CD4-positive, alpha-beta T cell treated with Interleukin-6 at 100 ng/mL for 8 hours (primary cell): ENCODE measurements around the gene ARID1A.

Source experiments
- DNase-seq: peaks from one replicate; pipeline ENCODE4 v3.0.0-alpha.2; 2020; ENCODE audit warnings: mixed read lengths, low spot score

ARID1A gene

DNA sequence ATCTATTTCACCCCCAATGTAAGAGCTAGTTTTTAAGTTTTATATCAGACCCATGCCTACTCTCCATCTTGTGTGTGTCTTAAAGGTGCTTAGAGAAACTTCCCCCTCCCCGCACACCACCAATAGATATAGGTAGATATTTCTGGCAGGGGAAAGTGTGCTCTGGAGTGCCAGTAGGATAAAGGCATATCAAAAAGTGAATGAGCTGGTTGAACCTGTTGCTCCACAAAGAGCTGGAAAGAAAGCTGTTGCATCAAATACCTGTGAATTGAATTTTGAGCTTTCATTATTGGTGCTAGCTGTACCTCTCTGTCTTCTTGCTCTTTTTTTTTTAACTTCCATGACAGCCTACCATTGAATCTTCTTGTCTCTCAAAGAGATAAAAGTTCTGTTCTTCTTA lies 32.8 kb downstream of the ARID1A start:
- DNase-seq = no peak

DNA sequence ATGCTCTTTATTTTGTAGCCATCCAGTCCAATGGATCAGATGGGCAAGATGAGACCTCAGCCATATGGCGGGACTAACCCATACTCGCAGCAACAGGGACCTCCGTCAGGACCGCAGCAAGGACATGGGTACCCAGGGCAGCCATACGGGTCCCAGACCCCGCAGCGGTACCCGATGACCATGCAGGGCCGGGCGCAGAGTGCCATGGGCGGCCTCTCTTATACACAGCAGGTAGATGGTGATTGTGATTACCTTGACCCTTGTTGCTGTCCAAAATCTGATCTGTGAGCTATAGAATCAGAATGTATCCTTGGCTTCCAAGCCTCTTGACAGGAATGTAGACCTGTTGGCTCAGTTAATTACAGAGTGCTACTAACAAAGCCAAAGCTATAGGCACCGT lies 33.8 kb downstream of the ARID1A start:
- DNase-seq = no peak

DNA sequence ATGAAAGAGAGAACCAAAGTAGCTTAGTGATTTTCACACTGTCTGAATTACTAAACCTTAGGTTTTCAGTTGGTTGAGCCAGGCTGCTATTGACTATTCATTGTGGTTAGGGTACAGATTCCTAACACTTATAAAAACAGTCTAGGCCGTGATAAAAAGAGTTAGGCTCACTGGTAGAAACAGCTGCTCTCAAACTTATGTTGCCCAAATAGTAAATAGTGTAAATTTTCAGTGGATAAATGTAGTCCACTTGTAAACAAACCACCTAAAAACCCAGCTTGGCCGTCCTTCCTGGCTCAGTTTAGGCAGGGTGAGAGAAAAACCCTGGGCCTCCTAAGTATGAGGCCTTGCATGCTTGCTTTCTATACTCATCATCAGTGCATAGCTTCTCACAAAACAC lies 34.9 kb downstream of the ARID1A start:
- no peak for DNase-seq

DNA sequence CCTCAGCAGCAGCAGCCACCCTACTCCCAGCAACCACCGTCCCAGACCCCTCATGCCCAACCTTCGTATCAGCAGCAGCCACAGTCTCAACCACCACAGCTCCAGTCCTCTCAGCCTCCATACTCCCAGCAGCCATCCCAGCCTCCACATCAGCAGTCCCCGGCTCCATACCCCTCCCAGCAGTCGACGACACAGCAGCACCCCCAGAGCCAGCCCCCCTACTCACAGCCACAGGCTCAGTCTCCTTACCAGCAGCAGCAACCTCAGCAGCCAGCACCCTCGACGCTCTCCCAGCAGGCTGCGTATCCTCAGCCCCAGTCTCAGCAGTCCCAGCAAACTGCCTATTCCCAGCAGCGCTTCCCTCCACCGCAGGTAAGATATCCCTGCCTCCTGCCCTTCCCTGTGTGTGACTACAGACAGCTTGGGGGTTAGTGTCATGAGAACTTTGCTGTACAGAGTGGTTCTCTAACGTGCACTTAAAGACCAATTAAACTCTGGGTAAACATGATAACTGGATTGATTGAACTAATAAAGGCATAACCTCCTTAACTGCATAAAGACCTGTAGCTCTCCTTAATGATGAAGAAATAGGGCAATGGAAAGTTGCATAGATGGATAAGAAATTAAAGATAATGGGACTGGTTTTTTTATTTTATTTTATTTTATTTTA lies 35.6 kb downstream of the ARID1A start:
- no peak for DNase-seq

DNA sequence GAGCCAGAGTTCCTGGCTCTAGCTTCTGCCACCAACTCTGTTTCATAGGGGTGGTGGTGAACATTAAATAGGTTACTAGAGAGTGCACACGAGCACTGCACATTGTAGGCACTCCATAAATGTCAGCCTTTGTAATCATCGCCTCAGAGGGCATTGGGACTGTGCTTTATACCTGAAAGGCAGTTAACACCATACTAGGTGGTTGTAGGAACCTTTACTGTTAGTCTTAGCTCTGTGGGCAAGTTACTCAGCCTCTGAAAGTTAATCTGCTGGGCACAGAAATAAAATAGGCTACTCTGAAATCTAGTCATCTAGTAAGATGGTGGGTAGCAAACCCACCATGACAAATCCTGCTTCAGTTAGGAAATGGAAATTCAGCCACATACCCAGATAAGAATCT lies 37.6 kb downstream of the ARID1A start:
- DNase-seq = no peak

DNA sequence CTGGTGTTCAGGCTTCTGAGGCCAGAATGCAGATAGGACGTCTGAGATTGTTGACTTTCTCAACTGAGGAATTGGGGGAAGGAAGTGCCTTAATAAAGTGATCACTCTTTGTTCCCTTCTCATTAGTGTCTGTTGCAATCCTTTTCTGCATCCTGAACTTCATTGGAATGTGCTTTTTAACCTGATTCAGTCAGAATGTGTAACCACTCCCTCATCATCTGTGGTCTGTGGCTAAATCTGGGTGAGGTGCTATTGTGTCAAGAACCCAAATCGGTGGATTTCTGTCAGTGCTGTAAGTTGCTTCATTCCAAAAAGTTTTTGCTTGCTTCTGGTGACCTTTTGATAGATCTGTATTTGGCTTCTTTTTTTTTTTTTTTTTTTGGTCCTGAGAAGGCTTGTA lies 38.2 kb downstream of the ARID1A start:
- no peak for DNase-seq

DNA sequence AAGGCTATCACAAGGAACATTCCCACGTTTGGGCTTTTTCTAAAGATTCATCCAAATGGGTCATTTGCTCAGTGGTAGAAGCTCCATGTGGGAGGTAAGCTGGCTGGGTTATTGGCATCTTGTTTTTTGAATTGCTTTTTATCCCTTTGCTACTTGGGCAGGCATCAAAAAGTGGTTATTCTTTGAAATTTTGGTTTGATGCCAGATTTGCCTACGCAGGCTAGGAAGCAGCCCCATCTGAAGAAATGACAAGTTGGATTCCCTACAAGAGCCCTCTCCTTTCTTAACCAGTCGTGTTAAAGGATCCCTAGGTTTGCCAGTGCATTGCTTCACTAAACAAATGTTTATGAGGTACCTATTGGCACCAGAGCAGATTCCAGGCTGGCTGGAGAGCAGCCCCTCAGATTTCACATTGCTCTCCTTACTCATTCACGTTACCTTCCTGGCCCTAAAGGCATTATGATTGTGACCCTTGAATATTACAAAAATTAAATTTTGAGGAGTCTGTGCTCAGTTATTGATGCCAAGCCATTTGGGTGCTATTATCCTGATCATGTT lies 38.8 kb downstream of the ARID1A start:
- DNase-seq = no peak

DNA sequence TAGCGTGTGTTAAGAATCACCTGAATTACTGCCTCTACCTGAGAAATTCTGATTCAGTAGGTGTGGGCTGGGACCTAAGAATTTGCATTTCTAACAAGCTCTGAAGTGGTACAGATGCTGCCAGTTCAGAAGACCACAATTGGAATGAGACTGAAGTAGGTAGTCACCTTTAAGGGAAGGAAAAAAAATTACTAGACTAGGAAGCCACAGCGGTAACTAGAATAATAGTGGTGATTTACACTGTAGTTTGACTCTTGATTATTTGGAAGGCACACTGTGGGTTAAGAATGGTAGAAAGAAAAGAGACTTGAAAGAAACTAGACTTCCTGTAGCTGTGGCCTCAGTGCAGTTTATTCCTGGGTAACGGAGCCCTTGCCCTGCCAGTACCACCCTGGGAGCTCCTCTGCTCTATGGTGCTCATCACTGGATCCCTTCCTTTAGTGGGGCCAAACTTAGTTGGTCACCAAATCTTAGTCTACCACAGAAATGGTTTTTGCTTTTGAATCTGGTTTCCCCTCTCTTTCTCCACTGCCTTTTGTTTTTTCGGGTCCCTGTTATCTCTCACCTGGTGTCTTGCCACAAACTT lies 43.6 kb downstream of the ARID1A start:
- peak; percentile 31 for DNase-seq

DNA sequence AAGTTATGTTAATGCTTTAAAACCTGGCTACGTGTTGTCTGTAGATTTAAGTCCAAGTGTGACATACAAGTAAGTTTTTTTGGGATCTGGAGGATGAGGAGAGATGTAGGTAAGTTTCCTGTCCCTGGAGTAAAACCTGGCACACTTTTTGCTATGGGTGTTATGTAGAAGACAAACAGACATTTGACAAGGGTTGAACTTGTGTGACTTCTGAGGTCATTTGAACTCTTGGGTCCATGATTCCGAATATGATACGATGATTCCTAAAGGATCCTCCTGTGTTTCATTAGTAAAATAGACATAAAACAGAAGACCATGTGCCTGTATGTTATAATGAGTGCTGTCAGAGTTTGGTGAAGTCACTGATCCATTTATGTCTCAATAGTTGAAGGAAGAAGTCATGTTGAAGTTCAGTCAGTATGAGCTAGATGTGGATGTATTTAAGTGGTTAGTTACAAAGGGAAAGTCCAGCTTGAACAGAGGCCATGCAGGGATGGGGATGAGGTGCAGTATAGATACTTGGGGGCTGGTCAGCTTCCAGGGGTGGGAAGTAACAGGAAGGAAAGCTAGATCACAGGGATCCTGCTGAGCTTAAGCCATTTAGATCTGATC lies 44.3 kb downstream of the ARID1A start:
- DNase-seq = no peak

DNA sequence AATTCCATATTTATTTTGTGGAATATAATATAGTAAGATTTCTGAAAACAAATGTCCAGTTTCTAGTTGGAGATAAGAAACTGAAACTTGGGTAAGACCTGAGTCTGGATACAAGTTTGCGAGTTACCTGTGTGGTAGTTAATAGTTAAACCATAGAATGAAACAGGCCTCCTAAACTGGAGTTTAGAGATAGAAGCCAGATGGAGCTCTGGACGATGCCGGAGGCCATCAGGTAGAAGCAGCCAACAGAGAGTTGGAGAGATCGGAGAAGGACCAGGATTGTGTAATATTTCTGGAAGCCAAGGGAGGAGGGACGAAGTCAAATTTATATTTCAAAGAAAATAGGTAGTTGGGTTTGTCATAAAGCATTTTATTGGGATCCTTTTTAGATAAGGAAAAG lies 45.1 kb downstream of the ARID1A start:
- DNase-seq = no peak

DNA sequence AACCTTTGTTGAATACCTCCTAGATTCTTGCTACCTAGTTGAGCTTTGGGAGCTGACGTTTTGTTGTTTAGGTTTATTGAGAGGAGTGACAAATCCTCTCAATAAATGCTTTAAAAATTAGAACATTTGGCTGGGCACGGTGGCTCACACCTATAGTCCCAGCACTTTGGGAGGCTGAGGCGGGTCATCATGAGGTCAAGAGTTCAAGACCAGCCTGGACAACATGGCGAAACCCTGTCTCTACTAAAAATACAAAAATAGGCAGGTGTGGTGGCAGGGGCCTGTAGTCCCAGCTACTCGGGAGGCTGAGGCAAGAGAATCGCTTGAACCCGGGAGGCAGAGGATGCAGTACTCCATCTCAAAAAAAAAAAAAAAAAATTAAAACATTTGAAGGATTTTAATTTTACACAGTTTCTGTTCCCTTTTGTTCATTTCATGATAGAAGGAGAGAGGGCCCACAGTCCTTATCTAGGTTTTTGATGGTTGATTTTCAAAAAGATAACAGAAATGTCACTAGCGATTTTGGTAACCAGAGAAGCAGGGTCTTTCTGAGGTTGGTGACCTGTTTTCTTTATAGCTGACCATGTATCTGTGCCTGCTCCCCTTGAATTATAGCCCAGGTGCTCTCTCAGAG lies 47.7 kb downstream of the ARID1A start:
- DNase-seq = no peak

DNA sequence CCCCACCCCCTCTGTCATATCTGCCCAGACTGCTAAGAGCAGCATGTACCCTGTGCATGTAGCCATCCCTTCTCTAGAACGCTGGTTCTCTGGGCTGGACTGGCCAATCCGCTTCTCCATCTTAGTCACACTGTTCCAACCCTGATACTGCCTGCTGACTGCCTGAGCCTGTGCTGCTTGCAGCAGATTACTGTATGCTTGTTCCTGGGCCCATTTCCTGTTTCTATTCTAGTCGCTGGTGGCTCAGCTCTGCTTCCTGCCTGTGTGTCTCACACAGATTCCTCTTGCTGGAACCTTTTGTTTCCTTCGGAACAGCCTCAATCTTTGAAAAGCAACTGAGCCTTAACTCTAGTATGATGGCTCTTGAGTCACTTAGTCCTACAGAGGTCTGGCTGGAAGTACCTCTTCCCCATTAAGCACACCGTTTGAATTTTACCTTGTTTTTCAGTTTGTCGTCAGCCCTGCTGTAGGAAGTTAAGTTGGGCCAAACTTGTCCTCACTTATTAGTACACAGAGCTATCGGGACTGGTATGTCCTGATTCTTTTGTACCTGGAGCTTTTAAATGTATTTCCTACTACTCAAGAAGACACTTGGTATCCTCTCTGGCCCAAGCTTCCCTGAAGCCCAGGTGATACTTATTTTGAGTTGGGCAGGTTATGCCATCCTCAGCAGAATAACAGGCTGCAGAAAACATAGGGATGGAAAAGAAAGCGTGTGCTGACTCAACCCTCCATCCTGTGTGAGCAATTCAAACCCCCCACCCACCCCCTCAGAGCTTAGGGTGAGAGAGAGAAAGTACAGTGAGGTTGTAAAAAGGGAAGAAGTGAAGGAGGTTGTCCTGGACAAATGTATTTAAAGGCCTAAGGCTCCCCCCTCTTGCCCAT lies 48.5 kb downstream of the ARID1A start:
- DNase-seq = peak; percentile 91

DNA sequence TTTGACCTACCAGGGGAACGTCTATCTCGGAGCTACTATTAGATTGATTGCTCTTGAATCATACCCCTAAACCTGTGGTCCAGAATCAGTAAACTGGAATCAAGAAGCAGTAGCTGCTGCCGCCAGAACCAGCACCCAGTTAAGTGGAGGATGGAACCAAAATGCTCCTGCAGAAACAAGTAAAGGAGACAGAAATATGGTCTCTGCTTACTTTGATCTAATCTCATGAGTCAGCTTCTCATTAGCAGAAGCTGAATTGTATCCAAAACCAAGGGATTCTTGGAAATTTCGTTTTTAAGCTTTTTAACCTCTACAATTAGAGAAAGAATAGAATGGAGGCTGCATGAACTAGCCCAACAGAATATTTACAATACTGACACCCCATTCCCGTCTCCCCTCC lies 49.4 kb downstream of the ARID1A start:
- DNase-seq = no peak

DNA sequence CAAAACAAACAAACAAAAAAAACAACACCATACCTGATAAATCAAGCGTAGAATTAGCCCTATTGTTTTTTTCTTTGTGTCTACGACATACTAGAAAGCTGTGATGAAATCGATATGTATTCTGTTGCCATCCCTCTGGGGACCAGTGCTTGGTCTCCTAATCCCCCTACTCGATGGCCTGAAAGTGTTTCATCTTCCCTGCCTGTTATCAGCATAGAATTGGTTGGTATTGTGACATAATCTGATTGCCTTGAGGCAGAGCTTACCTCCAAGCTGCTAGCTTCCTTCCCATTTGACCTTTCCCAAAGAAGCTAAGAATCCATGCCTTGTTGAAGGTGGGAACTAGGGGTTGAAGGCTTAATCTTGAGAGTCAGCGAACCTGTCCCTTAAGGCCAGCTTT lies 51.2 kb downstream of the ARID1A start:
- no peak for DNase-seq

DNA sequence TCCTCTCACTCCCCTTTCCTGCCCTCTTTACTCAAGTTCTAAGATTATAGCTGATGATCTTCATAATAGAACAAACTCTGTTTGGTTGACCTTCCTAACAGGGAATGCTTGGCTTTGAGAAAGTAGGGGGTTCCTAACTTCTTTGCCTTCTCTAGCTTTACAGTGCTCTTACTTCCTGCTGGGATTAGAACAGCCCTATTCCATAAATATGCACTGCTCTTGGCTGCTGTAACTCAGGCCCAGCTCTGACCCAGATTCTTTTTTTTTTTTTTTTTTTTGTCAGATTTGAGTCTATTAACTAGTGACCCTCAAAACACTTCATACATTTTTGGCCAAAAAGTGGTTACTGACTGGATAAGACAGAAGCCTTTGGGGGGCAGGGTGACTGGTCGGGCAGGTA lies 52.5 kb downstream of the ARID1A start:
- no peak for DNase-seq

DNA sequence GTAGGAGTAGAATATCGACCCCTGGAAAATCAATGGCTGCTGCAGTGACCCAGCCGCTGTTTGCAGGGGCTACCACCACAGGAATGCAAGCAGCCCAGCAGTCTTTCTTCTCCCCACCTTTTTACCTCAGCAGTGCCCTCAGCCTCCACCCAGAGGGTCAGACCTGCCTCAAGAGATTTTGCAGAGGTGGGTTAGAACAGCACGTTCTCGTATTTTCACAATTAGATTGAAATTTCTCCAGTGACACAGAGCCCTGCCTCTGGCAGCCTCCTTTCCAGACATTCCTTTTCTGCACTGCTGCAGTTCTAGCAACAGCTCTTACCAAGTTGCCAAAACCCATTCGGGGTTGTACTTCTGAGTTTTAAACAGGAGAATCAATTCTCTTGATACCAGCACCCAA lies 53.6 kb downstream of the ARID1A start:
- no peak for DNase-seq

DNA sequence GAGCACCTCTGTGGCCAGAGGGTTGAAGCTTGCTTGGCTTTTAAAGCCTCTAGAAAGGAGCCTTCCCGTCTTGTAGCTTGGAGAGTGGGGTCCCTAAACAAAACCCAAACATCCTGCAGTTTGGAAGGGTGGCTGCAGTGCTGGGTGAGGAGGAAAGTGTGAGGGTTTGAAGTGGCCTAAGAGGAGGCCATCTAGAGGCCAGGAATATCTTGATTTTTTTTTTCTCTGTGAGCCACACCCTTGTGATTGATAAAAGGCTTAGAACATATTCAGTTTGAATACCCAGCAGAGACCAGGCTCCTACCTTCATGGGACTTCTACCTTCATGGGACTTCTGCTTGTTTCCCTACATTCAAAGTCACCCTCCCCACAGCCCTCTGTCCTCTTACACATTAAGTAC lies 54.6 kb downstream of the ARID1A start:
- no peak for DNase-seq

DNA sequence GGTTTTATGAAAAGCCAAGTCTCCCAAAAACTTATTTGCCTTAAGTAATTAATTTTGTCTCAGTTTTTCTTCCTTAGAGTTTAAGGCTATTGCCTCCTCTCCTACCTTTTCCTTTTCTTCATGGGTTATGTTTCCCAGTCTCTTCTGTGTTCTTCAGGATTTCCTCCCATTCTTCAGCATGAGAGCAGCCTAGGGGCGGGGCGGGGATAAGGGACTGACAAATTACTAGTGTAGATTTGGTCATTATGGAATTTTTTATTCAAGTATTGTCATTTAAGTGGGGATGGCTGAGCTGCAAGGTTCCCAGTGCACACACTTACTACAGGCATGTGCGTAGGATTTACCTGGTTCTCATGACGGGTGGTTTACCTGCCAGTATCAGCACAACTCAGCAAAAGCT lies 56.7 kb downstream of the ARID1A start:
- no peak for DNase-seq

DNA sequence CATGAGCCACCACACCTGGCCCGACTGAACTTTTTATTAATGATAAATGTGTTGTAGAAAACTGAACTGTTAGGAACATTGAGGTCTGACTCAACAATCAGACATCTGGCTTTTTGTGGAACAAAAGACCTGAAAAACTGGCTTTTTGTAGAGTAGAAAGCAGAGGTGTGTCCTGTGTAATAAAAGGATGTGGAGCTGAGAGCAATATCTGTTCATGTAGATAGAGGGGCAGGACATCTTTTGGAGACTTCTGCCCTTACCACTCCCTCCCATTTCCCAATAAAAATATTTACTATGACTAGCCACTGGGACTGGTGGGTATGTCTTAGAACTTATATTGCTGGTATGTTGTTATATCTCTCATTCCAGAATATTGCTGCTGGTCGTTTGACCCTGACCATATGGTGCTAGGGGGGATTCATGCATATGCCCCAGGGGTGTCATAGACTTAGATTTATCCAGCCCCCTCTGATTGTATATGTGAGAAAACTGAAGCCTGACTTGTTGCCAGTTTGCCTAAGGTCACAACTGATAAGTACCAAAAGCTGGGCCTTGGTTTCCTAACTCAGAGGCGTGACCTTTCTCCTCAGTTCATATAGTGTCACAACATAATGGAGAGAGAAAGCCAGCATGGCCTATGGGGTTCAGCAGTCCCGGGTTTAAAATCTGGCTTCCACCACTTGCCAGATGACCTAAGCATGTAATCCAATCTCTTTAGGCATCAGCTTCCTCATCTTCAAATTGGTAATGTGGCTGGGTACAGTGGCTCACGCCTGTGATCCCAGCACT lies 58.5 kb downstream of the ARID1A start:
- no peak for DNase-seq

DNA sequence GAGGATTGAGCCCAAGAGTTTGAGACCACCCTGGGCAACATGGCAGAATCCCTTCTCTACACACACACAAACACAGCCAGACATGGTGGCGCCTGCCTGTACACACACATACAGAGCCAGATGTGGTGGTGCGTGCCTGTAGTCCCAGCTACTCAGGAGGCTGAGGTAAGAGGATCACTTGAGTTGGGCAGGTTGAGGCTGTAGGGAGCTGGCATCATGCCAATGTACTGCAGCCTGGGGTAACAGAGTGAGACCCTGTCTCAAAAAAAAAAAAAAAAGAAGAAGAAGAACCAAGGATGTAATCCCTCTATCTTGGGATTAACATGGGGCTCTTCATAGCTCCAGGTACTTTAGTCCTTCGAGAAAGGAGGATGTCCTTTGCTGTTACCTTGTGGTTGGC lies 62.5 kb downstream of the ARID1A start:
- no peak for DNase-seq

DNA sequence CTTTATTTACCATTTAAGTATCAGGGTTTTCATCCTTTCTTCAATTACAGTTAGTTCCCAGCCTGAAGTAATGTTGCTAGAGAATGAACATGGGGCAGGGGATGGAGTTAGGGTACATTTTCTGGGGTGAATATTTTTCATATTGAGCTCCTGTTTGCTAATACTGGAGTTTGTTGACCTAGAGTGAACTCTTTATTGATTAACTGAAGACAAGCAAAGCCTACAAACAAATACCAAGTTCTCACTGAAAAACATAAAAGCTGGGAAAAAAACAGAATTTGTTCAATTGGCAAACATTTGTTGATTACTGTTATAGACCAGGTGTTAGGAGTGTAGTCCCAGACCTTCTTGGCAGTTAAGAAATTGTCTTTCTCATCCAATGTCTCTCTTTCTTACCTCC lies 63.7 kb downstream of the ARID1A start:
- no peak for DNase-seq
